Measurements from ENCODE around the gene ARID3C.
"Not testable (repeated sequence)": the region's sequence is repeated elsewhere in the genome, so short reads cannot be mapped to it uniquely, and the experiment has no call there.

Gene ARID3C

DNA sequence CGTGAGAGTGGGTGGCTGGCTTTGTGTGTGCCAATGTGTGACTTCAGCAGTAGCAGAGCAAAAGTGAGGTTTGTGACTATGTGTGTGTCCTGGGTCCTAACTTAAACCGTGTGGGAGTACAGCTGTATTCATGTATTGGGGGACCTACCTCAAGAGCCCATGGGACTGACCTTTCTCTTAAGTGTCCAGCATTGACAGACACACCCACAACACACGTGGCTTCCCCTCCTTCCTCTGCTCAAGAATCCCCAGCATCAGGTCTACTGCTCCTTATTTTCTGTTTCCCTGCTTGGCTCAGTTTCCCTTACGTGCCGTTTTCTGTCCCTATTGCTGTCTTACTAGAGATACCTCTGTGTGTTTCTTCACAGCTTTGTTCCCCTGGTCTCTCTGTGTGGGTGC is 23.7 kb upstream of the ARID3C start:
- DNase-seq (ENCODE audit: low spot score) = no peak

DNA sequence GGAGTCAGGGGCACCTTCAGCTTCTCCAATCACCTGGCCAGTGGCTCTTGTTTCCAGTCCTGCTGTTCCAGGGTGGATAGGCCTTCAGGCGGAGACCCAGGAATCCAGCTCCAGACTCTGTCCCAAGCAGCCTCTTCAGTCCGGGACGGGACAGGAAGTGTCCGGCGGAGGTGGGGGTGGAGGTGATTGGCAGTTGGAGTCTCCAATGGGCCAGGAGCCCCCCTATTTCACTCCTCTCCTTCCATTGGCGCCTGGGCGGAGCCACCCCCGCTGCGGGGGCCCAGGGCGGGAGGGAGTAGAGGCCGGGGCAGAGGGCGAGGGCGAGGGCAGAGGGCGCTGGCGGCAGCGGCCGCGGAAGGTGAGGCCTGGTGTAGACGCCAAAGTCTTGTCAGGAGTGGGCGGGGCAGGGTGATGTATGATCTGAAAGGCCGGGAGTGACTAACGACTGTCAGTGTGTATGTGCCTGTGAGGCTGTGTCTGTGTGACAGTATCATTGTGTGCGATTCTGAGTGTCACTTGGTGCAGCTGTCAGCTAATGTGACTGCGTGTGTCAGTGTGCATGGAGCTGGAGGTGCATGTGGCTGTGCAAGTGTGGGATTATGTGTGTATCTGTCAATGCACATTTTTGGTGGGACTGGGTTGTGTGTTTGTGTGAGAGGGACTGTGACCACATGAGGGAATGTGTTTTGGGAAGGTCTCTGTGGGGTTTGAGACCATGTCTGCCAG is 23.2 kb upstream of the ARID3C start, which contains the start of gene IL11RA:
Gene IL11RA, plus strand, starts transcription at position 310 of the 726 bp plus-strand sequence. CDS start 3,033 bp downstream, outside the sequence.
- peak; percentile 95 for DNase-seq (ENCODE audit: low spot score)

DNA sequence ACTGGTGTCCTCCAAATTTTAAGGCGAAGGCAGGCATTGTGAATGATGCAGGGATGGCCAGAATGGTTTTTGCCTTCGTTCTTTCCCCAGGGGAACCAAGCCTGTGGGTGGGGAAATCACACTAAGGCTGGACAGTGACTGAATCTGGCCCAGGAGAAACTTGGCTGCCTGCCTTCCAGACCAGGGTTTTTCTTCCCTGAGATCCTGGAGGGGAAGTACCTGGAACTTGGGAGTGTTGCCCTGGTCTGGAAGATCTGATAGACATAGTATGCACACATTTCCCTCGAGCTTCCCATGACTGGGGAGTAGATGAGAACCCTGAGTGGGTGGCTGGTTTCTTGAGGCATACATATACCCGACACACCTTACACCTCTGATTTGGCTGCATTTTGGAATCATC is 22.5 kb upstream of the ARID3C start:
- DNase-seq (ENCODE audit: low spot score) = no peak

DNA sequence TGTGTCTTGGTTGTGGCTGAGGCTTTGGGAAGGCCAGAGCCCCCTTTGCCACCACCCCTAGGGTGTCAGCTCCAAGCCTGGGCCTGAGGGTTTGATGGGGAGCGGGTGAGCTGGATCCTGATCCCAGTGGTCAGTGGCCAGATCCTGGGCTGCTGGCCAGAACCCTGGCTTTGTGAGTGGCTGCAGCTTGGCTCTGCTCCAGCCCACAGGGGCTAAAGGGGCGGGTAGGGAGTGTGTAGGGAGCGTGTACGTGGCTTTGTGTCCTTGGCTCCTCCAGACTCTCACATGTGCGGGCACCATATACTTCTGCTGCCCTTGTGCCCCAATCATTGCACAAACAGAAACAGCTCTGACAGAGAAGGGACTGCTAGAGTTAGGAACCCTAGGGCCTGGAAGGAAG is 21.9 kb upstream of the ARID3C start:
- no peak for DNase-seq (ENCODE audit: low spot score)

DNA sequence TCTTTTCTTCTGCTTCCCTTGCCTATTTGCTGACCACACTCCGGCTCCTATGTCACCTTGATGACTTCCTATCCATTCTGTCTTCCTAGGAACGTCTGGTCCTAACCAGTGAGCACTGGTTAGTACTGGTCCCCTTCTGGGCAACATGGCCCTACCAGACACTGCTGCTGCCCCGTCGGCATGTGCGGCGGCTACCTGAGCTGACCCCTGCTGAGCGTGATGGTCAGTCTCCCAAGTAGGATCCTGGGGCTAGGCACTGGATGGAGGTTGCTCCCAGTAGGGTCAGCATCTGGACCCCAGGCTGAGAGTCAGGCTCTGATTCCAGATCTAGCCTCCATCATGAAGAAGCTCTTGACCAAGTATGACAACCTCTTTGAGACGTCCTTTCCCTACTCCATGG is 19.8 kb upstream of the ARID3C start:
- no peak for DNase-seq (ENCODE audit: low spot score)

DNA sequence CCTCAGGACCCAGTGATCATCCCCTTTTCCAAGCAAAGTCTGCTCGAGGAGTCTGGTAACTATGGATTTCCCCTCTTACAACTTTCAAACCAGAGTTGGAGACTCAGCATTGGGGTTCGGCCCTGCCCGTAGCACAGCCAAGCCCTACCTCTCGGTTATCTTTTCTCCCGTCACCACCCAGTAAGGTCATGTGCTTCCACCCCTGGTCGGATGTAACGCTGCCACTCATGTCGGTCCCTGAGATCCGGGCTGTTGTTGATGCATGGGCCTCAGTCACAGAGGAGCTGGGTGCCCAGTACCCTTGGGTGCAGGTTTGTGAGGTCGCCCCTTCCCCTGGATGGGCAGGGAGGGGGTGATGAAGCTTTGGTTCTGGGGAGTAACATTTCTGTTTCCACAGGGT is 18.8 kb upstream of the ARID3C start:
- no peak for DNase-seq (ENCODE audit: low spot score)

DNA sequence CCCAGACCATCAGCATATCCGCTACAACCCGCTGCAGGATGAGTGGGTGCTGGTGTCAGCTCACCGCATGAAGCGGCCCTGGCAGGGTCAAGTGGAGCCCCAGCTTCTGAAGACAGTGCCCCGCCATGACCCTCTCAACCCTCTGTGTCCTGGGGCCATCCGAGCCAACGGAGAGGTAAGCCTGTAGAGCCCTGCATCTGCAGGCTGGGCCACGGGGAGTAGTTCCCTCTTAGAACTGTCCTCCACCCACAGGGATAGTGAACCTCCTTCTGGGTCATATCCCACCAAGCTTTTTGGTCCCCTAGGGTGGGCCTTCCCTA is 18.2 kb upstream of the ARID3C start:
- no peak for DNase-seq (ENCODE audit: low spot score)

DNA sequence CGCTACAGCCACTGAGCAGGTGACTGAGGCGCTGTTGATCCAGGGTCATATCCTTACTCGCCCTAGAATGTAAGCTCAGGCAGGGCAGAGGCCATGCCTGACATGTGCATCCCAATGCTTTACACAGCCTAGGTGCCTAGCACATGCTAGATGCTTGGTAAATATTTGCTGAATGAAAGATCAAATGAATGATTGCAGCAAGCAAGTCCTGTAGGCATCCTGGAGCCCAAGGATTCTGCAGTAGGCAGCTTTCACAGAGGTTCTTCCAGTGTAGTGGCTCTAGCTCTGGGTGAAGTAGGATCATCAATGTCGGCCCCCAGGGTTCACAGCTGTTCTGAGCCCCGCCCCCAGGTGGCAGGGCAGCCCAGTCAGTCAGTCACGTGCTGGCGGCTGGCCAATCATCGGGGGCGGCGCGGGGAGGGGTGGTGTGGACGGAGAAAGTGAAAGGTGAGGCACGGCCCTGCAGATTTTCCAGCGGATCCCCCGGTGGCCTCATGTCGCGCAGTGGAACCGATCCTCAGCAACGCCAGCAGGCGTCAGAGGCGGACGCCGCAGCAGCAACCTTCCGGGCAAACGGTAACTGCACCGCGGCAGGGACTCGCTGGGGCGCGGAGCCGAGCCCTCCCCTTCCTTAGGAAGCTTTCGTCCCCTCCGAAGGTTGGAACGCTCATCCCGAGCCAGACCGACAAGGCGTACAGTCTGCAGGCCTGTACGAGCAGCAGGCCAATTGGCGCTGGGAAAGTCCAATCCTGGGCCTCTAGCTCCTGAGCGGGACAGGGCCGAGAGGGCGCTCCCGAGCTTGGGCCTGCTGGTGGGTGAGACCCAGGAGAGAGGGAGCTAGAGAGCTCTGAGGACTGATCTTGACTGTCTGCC is 17.6 kb upstream of the ARID3C start, which contains the start of gene GALT:
Gene GALT, plus strand, starts transcription at position 465 of the 873 bp plus-strand sequence. Its CDS starts 30 bp downstream, at position 495.
- DNase-seq (ENCODE audit: low spot score) = peak; percentile 95

DNA sequence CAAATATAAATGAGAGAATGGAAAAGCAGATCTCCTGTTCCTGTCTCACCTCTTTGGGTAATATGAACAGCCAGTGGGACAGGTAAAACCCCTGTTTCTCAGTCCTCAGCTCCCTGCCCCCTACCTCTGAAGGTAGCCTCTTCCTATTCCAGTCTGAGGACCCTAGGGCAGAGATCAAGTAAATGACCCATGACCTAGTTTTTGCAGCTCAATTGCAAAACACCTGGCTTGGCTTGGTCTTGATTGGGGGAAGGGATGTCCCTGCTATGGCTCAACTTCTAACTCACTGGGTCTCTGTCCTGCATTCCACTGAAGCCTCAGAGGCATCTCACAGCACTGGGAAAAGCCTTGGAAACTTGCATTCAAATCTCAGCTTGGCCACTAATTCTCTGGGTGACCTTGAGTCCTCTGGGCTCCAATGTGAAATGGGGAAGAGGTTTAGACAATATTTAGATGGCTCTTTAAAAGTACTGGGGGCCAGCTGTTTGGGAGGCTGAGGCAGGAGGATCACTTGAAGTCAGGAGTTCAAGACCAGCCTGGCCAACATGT is 16.0 kb upstream of the ARID3C start:
- DNase-seq (ENCODE audit: low spot score) = no peak

DNA sequence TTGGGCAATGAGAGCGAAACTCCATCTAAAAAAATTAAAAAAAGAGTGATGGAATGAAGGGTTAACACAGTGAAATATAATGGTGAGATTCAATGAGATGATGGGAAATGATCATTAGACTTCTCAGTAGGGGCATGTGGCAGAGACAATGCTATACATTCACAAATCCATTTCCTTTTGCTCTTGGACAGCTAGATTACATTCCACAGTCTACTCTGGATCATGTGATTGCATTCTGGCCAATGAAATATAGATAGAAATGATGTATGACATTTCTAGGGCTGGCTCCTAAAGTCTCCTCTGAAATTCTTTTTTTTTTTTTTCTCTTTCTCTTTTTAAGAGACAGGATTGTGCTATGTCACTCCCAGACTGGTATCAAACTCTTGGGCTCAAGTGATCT is 13.8 kb upstream of the ARID3C start:
- DNase-seq (ENCODE audit: low spot score) = no peak

DNA sequence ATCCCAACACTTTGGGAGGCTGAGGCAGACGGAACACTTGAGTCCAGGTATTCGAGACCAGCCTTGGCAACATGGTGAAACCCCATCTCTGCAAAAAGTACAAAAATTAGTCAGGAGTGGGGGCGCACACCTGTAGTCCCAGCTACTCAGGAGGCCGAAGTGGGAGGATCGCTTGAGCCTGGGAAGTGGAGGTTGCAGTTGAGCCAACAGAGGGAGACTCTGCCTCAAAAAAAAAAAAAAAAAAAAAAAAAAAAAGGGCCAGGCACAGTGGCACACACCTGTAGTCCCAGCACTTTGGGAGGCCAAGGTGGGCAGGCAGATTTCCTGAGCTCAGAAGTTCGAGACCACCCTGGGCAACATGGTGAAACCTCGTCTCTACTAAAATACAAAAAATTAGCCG is 10.5 kb upstream of the ARID3C start:
- not testable (repeated sequence) for DNase-seq (ENCODE audit: low spot score)

DNA sequence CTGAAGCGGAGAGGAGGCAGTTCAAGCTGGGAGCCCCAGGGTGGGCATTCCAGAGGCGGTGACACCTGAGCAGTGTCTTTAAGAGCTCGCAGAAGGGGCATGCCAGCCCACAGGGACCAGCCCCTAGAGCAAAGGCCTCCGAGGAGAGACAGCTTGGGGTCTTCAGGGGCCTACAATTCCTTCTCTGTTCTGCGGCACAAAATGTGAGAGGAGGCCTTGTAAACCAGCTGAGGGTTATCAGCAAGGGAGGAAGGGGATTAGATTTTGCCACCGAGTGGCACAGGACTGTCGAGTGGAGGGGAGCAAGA is 9.2 kb upstream of the ARID3C start:
- no peak for DNase-seq (ENCODE audit: low spot score)

DNA sequence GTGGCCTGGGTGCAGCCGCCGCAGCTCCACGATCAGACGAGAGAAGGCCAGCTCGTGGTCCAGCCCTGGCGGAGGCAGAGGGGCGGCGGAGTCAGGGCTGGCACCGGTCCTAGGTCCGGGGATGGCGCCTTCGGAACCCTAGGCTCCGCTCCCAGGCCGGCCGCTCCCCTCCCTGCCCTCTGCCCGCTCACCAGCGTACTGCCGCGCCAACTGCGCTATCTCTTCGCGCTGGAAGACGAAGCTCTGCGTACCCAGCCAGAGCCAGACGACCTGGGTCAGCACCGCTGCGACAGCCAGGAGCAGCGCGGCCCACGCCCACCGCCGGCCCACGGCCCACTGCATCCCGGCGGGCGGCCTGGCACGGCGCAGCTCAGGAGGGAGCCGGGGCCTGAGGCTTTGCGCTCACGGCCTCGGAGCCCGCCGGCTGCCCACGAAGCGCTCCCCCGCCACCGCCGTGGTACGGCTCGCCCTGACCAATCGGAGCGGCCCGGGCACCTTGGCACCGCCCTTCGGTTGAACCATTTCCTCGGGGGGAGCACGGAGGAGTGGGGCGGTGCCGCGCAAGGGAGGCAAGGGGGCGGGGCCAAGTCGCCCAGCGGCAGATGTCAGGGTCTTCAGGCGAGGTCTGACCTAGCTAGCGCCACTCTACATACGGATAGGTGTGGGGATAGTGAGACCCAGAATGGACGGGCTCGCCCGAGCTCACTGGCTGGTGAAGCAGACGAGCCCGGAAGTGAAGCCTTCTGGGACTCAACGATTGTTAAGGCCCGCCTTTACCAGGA is 8.7 kb upstream of the ARID3C start, which contains the start of gene SIGMAR1:
Gene SIGMAR1, minus strand, starts transcription at position 432 of the 782 bp plus-strand sequence. Its CDS starts 90 bp downstream, at position 342.
- DNase-seq (ENCODE audit: low spot score) = peak; percentile 95

DNA sequence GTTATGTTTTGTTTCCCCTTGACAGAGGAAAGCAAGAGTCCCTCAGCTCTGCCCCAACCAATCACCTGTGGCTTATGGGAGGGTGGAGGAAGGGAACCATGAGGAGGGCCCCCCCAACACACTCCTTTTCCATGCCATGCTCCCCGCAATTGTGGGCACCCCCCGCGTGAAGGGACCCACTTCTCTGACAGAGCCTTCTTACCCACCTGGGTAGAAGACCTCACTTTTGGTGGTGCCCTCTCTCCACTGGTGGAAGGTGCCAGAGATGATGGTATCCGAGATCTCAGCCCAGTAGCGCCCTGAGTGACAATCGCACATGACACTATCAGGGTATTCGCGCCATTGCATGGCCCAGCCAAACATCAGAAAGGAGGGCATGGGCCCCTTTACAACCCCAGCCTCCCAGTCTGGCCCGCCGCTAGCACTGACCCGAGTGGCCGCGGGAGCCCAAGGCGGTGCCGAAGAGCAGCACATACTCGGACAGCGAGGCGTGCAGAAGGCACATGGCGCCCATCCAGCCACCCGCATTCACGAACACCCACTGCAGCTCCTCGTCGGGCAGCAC is 8.0 kb upstream of the ARID3C start:
- no peak for DNase-seq (ENCODE audit: low spot score)

DNA sequence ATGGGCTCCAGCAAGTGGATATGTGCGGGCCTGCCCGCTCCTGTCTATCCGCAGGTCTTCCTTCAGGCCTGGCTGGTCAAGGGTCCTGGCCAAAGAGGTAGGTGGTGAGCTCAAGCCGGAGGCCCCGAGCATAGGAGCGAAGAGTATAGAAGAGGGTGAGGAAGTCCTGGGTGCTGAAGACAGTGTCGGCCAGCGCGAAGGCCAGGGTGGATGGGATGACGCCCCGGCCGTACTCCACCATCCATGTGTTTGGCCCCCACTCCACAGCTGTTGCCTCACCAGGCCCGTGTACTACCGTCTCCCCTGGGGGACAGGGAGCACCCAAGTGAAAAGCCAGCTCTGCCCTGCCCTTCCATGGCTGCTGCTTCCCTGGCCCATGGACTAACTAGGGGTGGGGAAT is 6.7 kb upstream of the ARID3C start:
- no peak for DNase-seq (ENCODE audit: low spot score)

DNA sequence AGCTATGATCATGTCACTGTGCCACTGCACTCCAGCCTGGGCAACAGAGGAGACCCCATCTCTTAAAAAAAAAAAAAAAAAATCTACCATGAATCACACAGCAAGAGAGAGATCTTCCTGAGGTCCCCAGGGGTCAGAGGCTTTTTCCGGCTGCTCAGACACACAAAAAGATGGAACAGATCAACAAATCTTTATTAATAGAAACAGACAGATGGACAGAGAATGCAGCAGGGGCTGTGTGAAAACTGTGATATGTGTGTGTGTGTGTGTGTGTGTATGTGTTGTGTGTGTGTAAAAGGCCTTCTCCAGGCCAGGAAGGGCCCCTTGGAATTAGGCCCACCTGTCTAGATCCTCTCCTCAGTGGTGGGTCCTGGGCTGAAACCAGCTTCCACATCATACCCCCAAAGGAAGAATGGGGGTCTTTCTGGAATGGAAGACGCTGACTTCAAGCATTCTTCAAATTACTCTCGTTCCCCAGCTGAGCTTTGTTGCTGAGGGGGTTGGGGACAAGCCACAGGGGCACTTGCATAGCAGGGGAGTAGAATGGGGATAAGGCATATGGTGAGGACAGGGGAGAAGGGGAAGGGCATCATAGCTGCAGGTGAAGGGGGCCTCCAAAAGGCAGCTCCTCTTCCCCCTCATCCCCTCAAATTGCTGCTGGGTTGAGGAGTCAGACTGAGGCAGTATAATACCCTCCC is 5.8 kb upstream of the ARID3C start:
- DNase-seq (ENCODE audit: low spot score) = no peak

DNA sequence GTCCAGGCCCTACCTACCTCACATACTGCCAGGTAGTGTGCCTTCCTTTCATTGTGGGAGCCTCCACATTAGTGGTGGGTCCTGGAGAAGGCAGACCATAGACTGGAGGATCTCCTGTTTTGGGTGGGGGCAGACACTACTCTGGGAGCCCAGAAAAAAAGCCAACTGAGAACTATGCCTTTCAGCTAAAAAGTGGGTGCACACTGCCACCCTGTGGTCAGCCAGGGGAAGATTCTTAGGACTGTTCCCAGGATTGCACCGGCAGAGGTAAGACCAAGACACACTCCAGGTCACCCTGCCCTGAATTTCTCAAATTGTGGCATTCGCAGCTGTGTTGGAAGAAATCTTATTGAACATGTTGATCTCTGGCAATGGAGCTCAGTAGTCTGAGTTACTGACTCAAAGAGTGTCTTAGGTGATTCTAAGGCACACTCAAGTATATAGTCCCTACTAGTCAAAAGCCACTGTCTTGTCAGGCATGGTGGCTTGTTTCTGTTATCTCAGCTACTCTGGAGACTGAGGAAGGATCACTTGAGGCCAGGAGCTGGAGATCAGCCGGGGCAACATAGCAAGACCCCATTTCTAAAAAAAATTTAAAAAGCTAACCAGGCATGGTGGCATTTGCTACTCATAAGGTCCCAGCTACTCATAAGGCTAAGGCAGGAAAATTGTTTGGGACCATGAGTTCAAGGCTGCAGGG is 5.1 kb upstream of the ARID3C start:
- DNase-seq (ENCODE audit: low spot score) = peak; percentile 85

DNA sequence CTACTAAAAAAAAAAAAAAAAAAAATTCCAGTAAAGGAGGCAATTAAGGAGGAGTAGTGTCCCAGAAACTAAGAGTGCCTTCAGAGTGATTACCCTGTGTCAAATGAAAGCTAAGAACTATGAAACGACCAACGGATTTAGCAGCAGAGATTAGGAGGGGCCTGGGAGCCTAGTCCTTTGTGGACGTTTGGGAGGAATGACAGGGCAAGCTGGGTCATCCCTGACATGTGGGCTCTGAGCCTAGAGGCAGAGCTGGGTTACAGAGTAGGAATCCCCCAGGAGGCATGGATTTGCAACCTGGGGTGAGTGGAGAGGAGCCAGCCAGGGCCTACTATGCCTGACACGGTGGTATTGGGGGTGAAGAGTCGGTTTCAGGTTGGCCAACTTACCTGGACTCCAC is 4.3 kb upstream of the ARID3C start:
- no peak for DNase-seq (ENCODE audit: low spot score)

DNA sequence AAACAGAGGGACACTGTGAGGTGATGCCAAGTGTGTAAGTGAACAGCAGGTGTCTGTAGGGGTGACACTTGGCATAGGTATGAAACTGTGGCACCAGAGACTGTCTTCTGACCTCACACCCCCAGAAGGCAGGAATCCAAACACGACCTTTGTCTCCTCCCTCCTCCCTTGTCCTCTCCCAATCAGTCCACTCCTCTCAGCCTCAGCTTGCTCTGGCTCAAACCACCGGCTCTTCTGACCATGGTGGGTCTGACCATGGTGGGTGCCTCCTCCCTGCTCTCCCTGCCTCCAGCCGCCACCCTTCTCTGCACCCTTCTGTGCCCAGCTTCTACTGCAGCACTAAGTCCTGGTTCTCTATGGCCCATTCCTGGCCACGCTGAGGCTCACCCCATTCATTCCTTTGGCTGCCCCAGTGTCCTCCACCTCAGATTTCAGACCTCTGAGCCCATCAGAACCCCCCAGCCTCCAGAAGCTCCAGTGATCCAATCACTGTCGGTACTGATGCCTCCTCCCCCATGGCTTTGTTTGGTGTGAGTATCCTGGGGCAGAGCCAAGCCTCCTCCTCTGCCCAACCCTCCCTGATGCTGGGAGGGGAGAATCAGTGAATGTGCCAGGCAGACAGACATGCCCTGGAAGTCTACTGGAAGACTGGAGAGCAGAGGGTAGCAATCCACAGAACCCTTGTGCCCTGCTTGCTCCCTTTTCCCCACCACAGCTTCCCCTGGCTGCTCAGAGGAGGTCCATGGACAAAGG is 1.7 kb upstream of the ARID3C start:
- DNase-seq (ENCODE audit: low spot score) = no peak

DNA sequence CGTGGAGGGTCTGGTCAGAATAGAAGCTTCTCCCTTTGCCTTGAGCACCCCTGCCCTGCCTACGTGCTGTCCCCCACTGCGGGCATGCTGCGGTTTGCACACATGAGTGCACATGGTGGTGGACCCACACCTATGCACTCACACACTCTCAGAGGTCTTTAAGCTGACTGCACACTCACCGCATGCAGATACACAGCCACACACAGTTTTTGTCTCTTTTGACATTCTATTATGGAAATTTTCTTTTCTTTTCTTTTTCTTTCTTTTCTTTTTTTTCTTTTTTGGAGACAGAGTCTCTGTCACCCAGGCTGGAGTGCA is 584 bp upstream of the ARID3C start:
- DNase-seq (ENCODE audit: low spot score) = no peak
